ENCODE results near the gene CALY. TPM values are rescaled to one million over a fixed set of nuclear protein-coding genes. Genes with fewer than 3 reads are reported as not detected.

The CALY gene
- polyA plus RNA-seq (2013, experiment 1 of 2): 2.2 TPM
- 1.3 TPM for polyA plus RNA-seq (2013, experiment 2 of 2)

GRCh38 chr10:133336577-133337369 is at the start of gene CALY:
TSS of gene CALY (minus strand) at chr10:133336896. CDS start at chr10:133328989, 7,907 bp downstream.
- H3K36me3 ChIP-seq (ENCODE audit: control insufficient read depth, insufficient read depth, low read length): no peaks in the 10 kb centered on the region
- H3K4me1 ChIP-seq (ENCODE audit: control insufficient read depth, insufficient read depth, low read length, poor library complexity, severe bottlenecking): peaks cover 12% of the 10 kb centered on the region
- H3K9me3 ChIP-seq (ENCODE audit: control insufficient read depth, low read length): no peaks in the 10 kb centered on the region
- no peak within 1 kb of the TSS for H3K4me3 ChIP-seq (ENCODE audit: extremely low read depth, insufficient read depth, low read length, poor library complexity, severe bottlenecking)
- H3K27ac ChIP-seq (ENCODE audit: low read depth, low read length, severe bottlenecking): no peak within 1 kb of the TSS
- WGBS, 2 experiments (ENCODE audit: insufficient coverage in 2 of 2): 33 to 39% methylated on average over 48 to 52 of the region's 63 CpGs

GRCh38 chr10:133385214-133385613 is 48.5 kb upstream of the CALY start:
- Histone ChIP-seq H3K36me3 (ENCODE audit: control insufficient read depth, insufficient read depth, low read length) (peaks cover 22% of the 10 kb centered on the region), H3K4me3 (ENCODE audit: extremely low read depth, insufficient read depth, low read length, poor library complexity, severe bottlenecking) (no peak overlapping the region), H3K9me3 (ENCODE audit: control insufficient read depth, low read length) (no peaks in the 10 kb centered on the region), H3K4me1 (ENCODE audit: control insufficient read depth, insufficient read depth, low read length, poor library complexity, severe bottlenecking) (no peaks in the 10 kb centered on the region), H3K27ac (ENCODE audit: low read depth, low read length, severe bottlenecking) (no peak overlapping the region)
- WGBS, 2 experiments (ENCODE audit: insufficient coverage in 2 of 2): no CpG with 5 or more reads among the region's 2 CpGs

GRCh38 chr10:133384071-133384470 is 47.4 kb upstream of the CALY start:
- no peaks in the 10 kb centered on the region for H3K9me3 ChIP-seq (ENCODE audit: control insufficient read depth, low read length)
- WGBS, 2 experiments (ENCODE audit: insufficient coverage in 2 of 2): 92 to 93% methylated on average over 11 to 13 of the region's 13 CpGs
- no peak overlapping the region for H3K27ac ChIP-seq (ENCODE audit: low read depth, low read length, severe bottlenecking)
- no peak overlapping the region for H3K4me3 ChIP-seq (ENCODE audit: extremely low read depth, insufficient read depth, low read length, poor library complexity, severe bottlenecking)
- H3K36me3 ChIP-seq (ENCODE audit: control insufficient read depth, insufficient read depth, low read length): peaks cover 16% of the 10 kb centered on the region
- H3K4me1 ChIP-seq (ENCODE audit: control insufficient read depth, insufficient read depth, low read length, poor library complexity, severe bottlenecking): no peaks in the 10 kb centered on the region

GRCh38 chr10:133383551-133383950 is 46.9 kb upstream of the CALY start:
- Histone ChIP-seq H3K27ac (ENCODE audit: low read depth, low read length, severe bottlenecking) (no peak overlapping the region), H3K4me1 (ENCODE audit: control insufficient read depth, insufficient read depth, low read length, poor library complexity, severe bottlenecking) (no peaks in the 10 kb centered on the region), H3K4me3 (ENCODE audit: extremely low read depth, insufficient read depth, low read length, poor library complexity, severe bottlenecking) (no peak overlapping the region), H3K36me3 (ENCODE audit: control insufficient read depth, insufficient read depth, low read length) (peaks cover 16% of the 10 kb centered on the region), H3K9me3 (ENCODE audit: control insufficient read depth, low read length) (no peaks in the 10 kb centered on the region)
- 93 to 100% methylated on average over 2 of the region's 4 CpGs for WGBS, 2 experiments (ENCODE audit: insufficient coverage in 2 of 2)

GRCh38 chr10:133381036-133381435 is 44.3 kb upstream of the CALY start:
- H3K4me1 ChIP-seq (ENCODE audit: control insufficient read depth, insufficient read depth, low read length, poor library complexity, severe bottlenecking): no peaks in the 10 kb centered on the region
- no peak overlapping the region for H3K27ac ChIP-seq (ENCODE audit: low read depth, low read length, severe bottlenecking)
- peaks cover 16% of the 10 kb centered on the region for H3K36me3 ChIP-seq (ENCODE audit: control insufficient read depth, insufficient read depth, low read length)
- no peak overlapping the region for H3K4me3 ChIP-seq (ENCODE audit: extremely low read depth, insufficient read depth, low read length, poor library complexity, severe bottlenecking)
- H3K9me3 ChIP-seq (ENCODE audit: control insufficient read depth, low read length): no peaks in the 10 kb centered on the region
- 92 to 98% methylated on average over 6 to 7 of the region's 8 CpGs for WGBS, 2 experiments (ENCODE audit: insufficient coverage in 2 of 2)

GRCh38 chr10:133379801-133380666 is 43.3 kb upstream of the CALY start:
- no peaks in the 10 kb centered on the region for H3K9me3 ChIP-seq (ENCODE audit: control insufficient read depth, low read length)
- peaks cover 14% of the 10 kb centered on the region for H3K36me3 ChIP-seq (ENCODE audit: control insufficient read depth, insufficient read depth, low read length)
- 93% methylated on average over 33 of the region's 36 CpGs for WGBS, 2 experiments (ENCODE audit: insufficient coverage in 2 of 2)
- H3K27ac ChIP-seq (ENCODE audit: low read depth, low read length, severe bottlenecking): no peak overlapping the region
- H3K4me1 ChIP-seq (ENCODE audit: control insufficient read depth, insufficient read depth, low read length, poor library complexity, severe bottlenecking): no peaks in the 10 kb centered on the region
- H3K4me3 ChIP-seq (ENCODE audit: extremely low read depth, insufficient read depth, low read length, poor library complexity, severe bottlenecking): peak overlapping the region; percentile 56

GRCh38 chr10:133379152-133379800 is 42.6 kb upstream of the CALY start, which contains the start of gene PAOX:
TSS of gene PAOX (plus strand) at chr10:133379262. CDS start at chr10:133379317, 55 bp downstream.
- no peak within 1 kb of the TSS for H3K27ac ChIP-seq (ENCODE audit: low read depth, low read length, severe bottlenecking)
- H3K4me1 ChIP-seq (ENCODE audit: control insufficient read depth, insufficient read depth, low read length, poor library complexity, severe bottlenecking): no peaks in the 10 kb centered on the region
- peak within 1 kb of the TSS; percentile 67 for H3K4me3 ChIP-seq (ENCODE audit: extremely low read depth, insufficient read depth, low read length, poor library complexity, severe bottlenecking)
- no peaks in the 10 kb centered on the region for H3K9me3 ChIP-seq (ENCODE audit: control insufficient read depth, low read length)
- 9 to 13% methylated on average over 52 to 54 of the region's 78 CpGs for WGBS, 2 experiments (ENCODE audit: insufficient coverage in 2 of 2)
- H3K36me3 ChIP-seq (ENCODE audit: control insufficient read depth, insufficient read depth, low read length): peaks cover 11% of the 10 kb centered on the region

GRCh38 chr10:133378251-133379096 is 41.8 kb upstream of the CALY start:
- 1 to 2% methylated on average over 57 to 61 of the region's 90 CpGs for WGBS, 2 experiments (ENCODE audit: insufficient coverage in 2 of 2)
- H3K4me3 ChIP-seq (ENCODE audit: extremely low read depth, insufficient read depth, low read length, poor library complexity, severe bottlenecking): peak overlapping the region; percentile 67
- H3K4me1 ChIP-seq (ENCODE audit: control insufficient read depth, insufficient read depth, low read length, poor library complexity, severe bottlenecking): no peaks in the 10 kb centered on the region
- peaks cover 4% of the 10 kb centered on the region for H3K36me3 ChIP-seq (ENCODE audit: control insufficient read depth, insufficient read depth, low read length)
- H3K9me3 ChIP-seq (ENCODE audit: control insufficient read depth, low read length): no peaks in the 10 kb centered on the region
- H3K27ac ChIP-seq (ENCODE audit: low read depth, low read length, severe bottlenecking): no peak overlapping the region

GRCh38 chr10:133377818-133378250 is 41.1 kb upstream of the CALY start:
- H3K9me3 ChIP-seq (ENCODE audit: control insufficient read depth, low read length): no peaks in the 10 kb centered on the region
- peak overlapping the region; percentile 67 for H3K4me3 ChIP-seq (ENCODE audit: extremely low read depth, insufficient read depth, low read length, poor library complexity, severe bottlenecking)
- no peak overlapping the region for H3K27ac ChIP-seq (ENCODE audit: low read depth, low read length, severe bottlenecking)
- H3K36me3 ChIP-seq (ENCODE audit: control insufficient read depth, insufficient read depth, low read length): peaks cover 2% of the 10 kb centered on the region
- WGBS, 2 experiments (ENCODE audit: insufficient coverage in 2 of 2): 30 to 44% methylated on average over 13 to 17 of the region's 20 CpGs
- no peaks in the 10 kb centered on the region for H3K4me1 ChIP-seq (ENCODE audit: control insufficient read depth, insufficient read depth, low read length, poor library complexity, severe bottlenecking)

Measured in mesodermal cell (in vitro differentiated cells).